Sigmoid colon (tissue), 7 donors: ENCODE results near the gene COMMD10. TPM values are rescaled to one million over a fixed set of nuclear protein-coding genes. Genes with fewer than 3 reads are reported as not detected.

Experiments used
- DNase-seq: peaks from one replicate; pipeline ENCODE4 v3.0.0-alpha.2; 2019
- H3K27ac ChIP-seq, 4 donors: fragments of 200-600 bp; sonication (generic); one replicate each; pipeline ENCODE4 v1.5.1; 2016 to 2019; ENCODE audit warnings: mild to moderate bottlenecking in 1 of 4
- H3K27me3 ChIP-seq, 3 donors: fragments of 200-600 bp; sonication (generic); one replicate each; pipeline ENCODE4 v1.5.1; 2019; ENCODE audit warnings: mild to moderate bottlenecking in 1 of 3
- H3K36me3 ChIP-seq, 4 donors: fragments of 200-600 bp; sonication (generic); one replicate each; pipeline ENCODE4 v1.5.1; 2016 to 2019
- H3K4me1 ChIP-seq, 4 donors: fragments of 200-600 bp; sonication (generic); one replicate each; pipeline ENCODE4 v1.5.1; 2017 to 2019
- H3K4me3 ChIP-seq, 4 donors: fragments of 200-600 bp; sonication (generic); one replicate each; pipeline ENCODE4 v1.5.1; 2017 to 2019; ENCODE audit warnings: mild to moderate bottlenecking in 2 of 4, moderate library complexity in 1 of 4
- H3K9me3 ChIP-seq, 4 donors: fragments of 200-600 bp in 3 of 4; sonication (generic) in 3 of 4; one replicate each; pipeline versions ENCODE4 v1.5.1 to v1.6.1; 2013 to 2019
- EP300 ChIP-seq, 4 donors: sonication (generic); formaldehyde crosslinking; IDR thresholded peaks; one replicate each; pipeline ENCODE4 v1.6.1; 2017; ENCODE audit warnings: antibody characterized with exemption in 4 of 4
- POLR2A ChIP-seq, 2 donors: fragments of 450-650 bp; IDR thresholded peaks; one replicate each; pipeline ENCODE4 v1.6.1; 2016; ENCODE audit warnings: antibody characterized with exemption in 2 of 2, mild to moderate bottlenecking in 2 of 2, moderate library complexity in 2 of 2
- POLR2AphosphoS5 ChIP-seq, 4 donors: sonication (generic); formaldehyde crosslinking; IDR thresholded peaks; one replicate each; pipeline ENCODE4 v1.6.1; 2017; ENCODE audit warnings: antibody characterized with exemption in 4 of 4
- WGBS, 2 donors: extraction: QIAGEN DNeasy Blood & Tissue Kit; methylation state at CpG; one replicate each; pipeline ENCODE4 v1.1.7; 2013; 5-methylcytosine and 5-hydroxymethylcytosine counted together
- intact Hi-C: fragments of 100-400 bp; cut with DNase I; formaldehyde crosslinking; loops from one replicate; pipeline ENCODE4 v1.15.1; 2023
- polyA plus RNA-seq, 3 donors: library from polyadenylated mRNA; stranded (reverse); fragments of 200-250 nt; gene quantifications; one replicate each; pipeline ENCODE4 v1.2.3, GENCODE V29; 2013
- total RNA-seq, 4 donors: library from RNA; depleted of rRNA; stranded (reverse); fragments of >200 nt; gene quantifications; one replicate each; pipeline ENCODE4 v1.1.0, GENCODE V29; 2016
- TF ChIP-seq, protein P1 (sequence below), 4 experiments: fragments of 450-650 bp in 3 of 4; fragments of 200-600 bp in 1 of 4; IDR thresholded peaks; one replicate each; pipeline ENCODE4 v1.5.1; 2016 to 2019; ENCODE audit warnings: antibody characterized with exemption in 4 of 4, mild to moderate bottlenecking in 3 of 4, moderate library complexity in 2 of 4
- donor health status: healthy with polysubstance abuse.
- donor health status: Bipolar disorder and iron deficiency.
- donor health status: healthy.

COMMD10 gene
- total and polyA plus RNA-seq, 7 donors = 17.8 to 47.7 (median 28.7) TPM

DNA sequence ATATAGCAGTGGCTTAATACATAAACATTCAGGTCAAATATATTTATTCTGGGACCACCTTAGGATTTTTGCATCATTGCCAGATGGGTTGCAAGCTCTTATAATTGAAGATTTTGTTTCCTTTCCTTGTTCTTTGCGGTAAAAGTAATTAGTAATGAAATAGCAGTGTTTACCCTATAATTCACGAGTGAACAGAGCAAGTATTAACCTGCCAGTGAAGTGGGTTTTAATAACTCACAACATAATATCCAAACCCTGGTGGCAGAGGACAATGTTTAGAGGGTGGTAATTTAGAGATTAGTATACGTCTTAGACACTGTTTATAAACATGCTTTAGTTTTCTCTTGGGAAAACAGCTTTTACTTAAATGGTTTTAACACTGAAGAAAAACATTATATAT lies 40.8 kb upstream of the COMMD10 start:
- Histone ChIP-seq H3K4me3 (no peak overlapping the region), H3K9me3 (no peaks in the 10 kb centered on the region), H3K36me3 (no peaks in the 10 kb centered on the region), H3K27me3 (no peaks in the 10 kb centered on the region), H3K4me1 (no peaks in the 10 kb centered on the region), H3K27ac (no peak overlapping the region)
- TF ChIP-seq, protein P1, sequence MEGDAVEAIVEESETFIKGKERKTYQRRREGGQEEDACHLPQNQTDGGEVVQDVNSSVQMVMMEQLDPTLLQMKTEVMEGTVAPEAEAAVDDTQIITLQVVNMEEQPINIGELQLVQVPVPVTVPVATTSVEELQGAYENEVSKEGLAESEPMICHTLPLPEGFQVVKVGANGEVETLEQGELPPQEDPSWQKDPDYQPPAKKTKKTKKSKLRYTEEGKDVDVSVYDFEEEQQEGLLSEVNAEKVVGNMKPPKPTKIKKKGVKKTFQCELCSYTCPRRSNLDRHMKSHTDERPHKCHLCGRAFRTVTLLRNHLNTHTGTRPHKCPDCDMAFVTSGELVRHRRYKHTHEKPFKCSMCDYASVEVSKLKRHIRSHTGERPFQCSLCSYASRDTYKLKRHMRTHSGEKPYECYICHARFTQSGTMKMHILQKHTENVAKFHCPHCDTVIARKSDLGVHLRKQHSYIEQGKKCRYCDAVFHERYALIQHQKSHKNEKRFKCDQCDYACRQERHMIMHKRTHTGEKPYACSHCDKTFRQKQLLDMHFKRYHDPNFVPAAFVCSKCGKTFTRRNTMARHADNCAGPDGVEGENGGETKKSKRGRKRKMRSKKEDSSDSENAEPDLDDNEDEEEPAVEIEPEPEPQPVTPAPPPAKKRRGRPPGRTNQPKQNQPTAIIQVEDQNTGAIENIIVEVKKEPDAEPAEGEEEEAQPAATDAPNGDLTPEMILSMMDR (IDR thresholded peaks at IDR 0.05) = no peak
- no peak for TF ChIP-seq POLR2A (IDR thresholded peaks at IDR 0.05)
- TF ChIP-seq POLR2AphosphoS5 (IDR thresholded peaks at IDR 0.05) = no peak
- TF ChIP-seq EP300 (IDR thresholded peaks at IDR 0.05) = no peak
- DNase-seq = no peak
- 53 to 74% methylated on average over 3 of the region's 3 CpGs for WGBS, 2 donors
- intact Hi-C loops = no loop called here

DNA sequence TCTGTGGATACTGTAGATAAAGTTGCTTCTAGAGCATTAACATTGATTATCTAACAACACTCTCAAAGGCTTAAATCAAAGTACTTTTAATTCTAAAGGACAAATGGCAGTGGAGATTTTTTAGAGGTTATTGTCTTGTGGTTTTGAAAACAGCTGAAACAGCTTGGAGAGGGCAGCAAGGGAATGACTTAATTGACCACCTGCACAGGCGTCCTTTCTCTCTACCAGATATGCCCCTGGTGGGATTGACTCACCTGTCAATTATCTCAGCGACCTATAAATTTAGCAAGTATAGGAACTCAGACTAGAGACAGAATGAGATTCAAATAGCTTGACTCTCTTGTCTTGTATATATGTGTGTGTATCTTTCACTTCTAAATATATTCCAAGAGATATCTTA lies 39.0 kb upstream of the COMMD10 start:
- Histone ChIP-seq H3K4me3 (no peak overlapping the region), H3K4me1 (no peaks in the 10 kb centered on the region), H3K27me3 (no peaks in the 10 kb centered on the region), H3K36me3 (no peaks in the 10 kb centered on the region), H3K9me3 (no peaks in the 10 kb centered on the region), H3K27ac (no peak overlapping the region)
- TF ChIP-seq POLR2AphosphoS5 (IDR thresholded peaks at IDR 0.05) = no peak
- no peak for TF ChIP-seq EP300 (IDR thresholded peaks at IDR 0.05)
- TF ChIP-seq, protein P1 (IDR thresholded peaks at IDR 0.05) = no peak
- TF ChIP-seq POLR2A (IDR thresholded peaks at IDR 0.05) = no peak
- no peak for DNase-seq
- intact Hi-C loops = no loop called here
- 75 to 84% methylated on average over 2 of the region's 2 CpGs for WGBS, 2 donors

DNA sequence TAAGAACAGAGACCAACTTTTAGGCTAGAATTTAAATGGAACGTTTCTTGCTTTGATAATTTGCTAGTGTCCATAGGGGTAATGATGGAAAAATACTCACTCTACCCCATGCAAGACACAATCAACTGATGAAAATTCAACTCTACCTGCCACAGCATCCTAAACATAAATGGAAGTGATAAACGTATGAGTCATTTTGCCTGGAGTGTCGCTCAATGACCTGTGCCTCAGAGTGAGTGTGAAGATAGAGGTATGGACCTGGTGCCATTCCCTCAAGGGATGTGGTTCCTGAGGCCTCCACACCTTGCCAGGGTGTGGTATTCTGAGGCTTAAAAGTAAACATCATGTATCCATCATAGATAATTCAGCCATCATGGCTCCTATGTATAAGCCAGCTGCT lies 38.6 kb upstream of the COMMD10 start:
- no peaks in the 10 kb centered on the region for H3K27me3 ChIP-seq
- DNase-seq = no peak
- no peak for TF ChIP-seq POLR2A (IDR thresholded peaks at IDR 0.05)
- TF ChIP-seq EP300 (IDR thresholded peaks at IDR 0.05) = no peak
- no peak for TF ChIP-seq POLR2AphosphoS5 (IDR thresholded peaks at IDR 0.05)
- TF ChIP-seq, protein P1 (IDR thresholded peaks at IDR 0.05) = no peak
- no peaks in the 10 kb centered on the region for H3K36me3 ChIP-seq
- H3K9me3 ChIP-seq = no peaks in the 10 kb centered on the region
- 83 to 93% methylated on average over 3 of the region's 3 CpGs for WGBS, 2 donors
- no peak overlapping the region for H3K4me3 ChIP-seq
- H3K27ac ChIP-seq = no peak overlapping the region
- intact Hi-C loops = no loop called here
- H3K4me1 ChIP-seq = no peaks in the 10 kb centered on the region

DNA sequence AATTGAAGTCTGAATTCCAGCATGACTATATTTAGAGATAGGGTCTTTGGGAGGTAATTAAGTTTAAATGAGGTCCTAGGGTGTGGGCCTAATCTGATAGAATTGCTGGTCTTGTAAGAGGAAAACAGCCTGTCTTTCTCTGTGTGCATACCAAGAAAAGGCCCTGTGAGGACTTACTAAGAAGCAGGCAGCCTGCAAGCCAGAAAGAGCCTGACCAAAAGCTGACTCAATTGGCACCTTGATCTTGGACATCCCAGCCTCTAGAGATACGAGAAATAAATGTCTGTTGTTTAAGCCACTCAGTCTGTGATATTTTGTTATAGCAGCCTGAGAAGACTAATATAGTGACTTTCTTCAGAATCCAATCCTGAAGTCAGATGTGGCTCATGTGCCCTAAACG lies 38.0 kb upstream of the COMMD10 start:
- Histone ChIP-seq H3K27me3 (no peaks in the 10 kb centered on the region), H3K4me1 (no peaks in the 10 kb centered on the region), H3K9me3 (no peaks in the 10 kb centered on the region), H3K4me3 (no peak overlapping the region), H3K27ac (no peak overlapping the region), H3K36me3 (no peaks in the 10 kb centered on the region)
- intact Hi-C loops = no loop called here
- no peak for DNase-seq
- TF ChIP-seq POLR2AphosphoS5 (IDR thresholded peaks at IDR 0.05) (no peak), EP300 (IDR thresholded peaks at IDR 0.05) (no peak), POLR2A (IDR thresholded peaks at IDR 0.05) (no peak)
- TF ChIP-seq, protein P1 (IDR thresholded peaks at IDR 0.05) = no peak
- WGBS, 2 donors = 83 to 84% methylated on average over 2 of the region's 2 CpGs

DNA sequence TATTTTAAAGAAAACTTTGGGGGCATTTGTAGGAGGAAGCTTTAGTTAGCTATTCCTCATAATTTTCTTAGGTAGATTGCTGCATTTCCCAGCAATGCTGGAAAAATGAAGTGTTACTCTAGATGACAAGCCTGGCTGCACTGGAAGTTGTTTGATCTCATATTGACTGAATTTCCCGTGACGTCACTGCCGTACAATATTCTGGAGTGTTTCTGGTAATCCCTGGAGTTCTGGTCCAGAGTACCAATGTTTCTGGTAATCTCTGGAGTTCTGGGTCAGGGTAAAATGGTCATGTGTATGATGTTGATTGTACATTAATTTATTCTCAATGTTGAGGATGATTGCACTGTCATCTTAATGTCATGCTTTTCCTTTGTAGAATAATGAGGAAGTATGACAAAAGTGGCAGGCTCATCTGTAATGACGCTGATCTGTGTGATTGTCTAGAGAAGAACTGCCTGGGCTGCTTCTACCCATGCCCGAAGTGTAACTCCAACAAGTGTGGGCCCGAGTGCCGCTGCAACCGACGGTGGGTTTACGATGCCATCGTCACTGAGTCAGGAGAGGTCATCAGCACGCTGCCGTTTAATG lies 26.4 kb upstream of the COMMD10 start:
- no peak for TF ChIP-seq POLR2A (IDR thresholded peaks at IDR 0.05)
- TF ChIP-seq, protein P1 (IDR thresholded peaks at IDR 0.05) = no peak
- TF ChIP-seq POLR2AphosphoS5 (IDR thresholded peaks at IDR 0.05) = no peak
- no peak for TF ChIP-seq EP300 (IDR thresholded peaks at IDR 0.05)
- 74 to 81% methylated on average over 13 of the region's 13 CpGs for WGBS, 2 donors
- intact Hi-C loops = no loop called here
- H3K4me1 ChIP-seq = no peaks in the 10 kb centered on the region
- no peak overlapping the region for H3K27ac ChIP-seq
- no peaks in the 10 kb centered on the region for H3K27me3 ChIP-seq
- no peaks in the 10 kb centered on the region for H3K9me3 ChIP-seq
- no peaks in the 10 kb centered on the region for H3K36me3 ChIP-seq
- no peak for DNase-seq
- no peak overlapping the region for H3K4me3 ChIP-seq
